ENCODE data around the gene SLC34A1.

The SLC34A1 gene

GRCh38 chr5:177430140-177430951 lies 46.1 kb downstream of the SLC34A1 start:
- no peak for DNase-seq

GRCh38 chr5:177430972-177431316 lies 46.7 kb downstream of the SLC34A1 start:
- no peak for DNase-seq

GRCh38 chr5:177431317-177432142 lies 47.3 kb downstream of the SLC34A1 start:
- peak in 11 of 58 donors; percentile 9 to 57 (median 34) for DNase-seq

DNA sequence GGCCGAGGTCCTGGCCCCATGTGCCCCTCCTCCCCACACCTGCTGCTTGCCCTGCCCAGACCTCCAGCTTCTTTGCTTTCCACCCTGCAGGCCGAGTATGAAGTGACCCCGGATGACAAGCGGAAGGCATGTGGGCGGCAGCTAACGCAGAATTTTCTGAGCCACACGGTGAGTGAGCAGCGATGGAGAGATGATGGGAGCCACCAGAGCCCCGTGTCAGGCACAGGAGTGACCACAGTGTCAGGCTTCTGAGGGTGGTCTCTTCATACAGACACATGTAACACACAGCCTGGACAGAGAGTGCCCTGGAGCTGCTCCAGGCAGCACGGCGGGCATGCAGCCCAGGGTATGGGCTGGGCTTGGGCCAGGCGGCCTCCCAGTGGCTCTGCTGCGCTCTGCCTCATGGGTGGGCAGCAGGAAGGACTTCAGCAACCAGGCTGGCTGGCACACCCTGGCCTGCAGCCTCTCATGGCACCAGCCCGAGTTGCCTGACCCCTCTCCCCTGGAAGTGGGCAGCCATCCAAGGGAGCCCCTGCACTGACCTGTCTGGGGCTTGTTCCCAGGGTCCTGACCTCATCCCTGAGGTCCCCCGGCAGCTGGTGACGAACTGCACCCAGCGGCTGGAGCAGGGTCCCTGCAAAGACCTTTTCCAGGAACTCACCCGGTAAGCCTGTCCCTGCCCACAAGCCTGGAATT lies 48.1 kb downstream of the SLC34A1 start:
- peak in 42 of 58 donors; percentile 10 to 67 (median 40) for DNase-seq

GRCh38 chr5:177432839-177433657 lies 48.8 kb downstream of the SLC34A1 start:
- no peak for DNase-seq

GRCh38 chr5:177433658-177434217 lies 49.5 kb downstream of the SLC34A1 start:
- DNase-seq = no peak

- DNase-seq = no peak
Measured at GRCh38 chr5:177434437-177434836, 50.2 kb downstream of the SLC34A1 start.

DNA sequence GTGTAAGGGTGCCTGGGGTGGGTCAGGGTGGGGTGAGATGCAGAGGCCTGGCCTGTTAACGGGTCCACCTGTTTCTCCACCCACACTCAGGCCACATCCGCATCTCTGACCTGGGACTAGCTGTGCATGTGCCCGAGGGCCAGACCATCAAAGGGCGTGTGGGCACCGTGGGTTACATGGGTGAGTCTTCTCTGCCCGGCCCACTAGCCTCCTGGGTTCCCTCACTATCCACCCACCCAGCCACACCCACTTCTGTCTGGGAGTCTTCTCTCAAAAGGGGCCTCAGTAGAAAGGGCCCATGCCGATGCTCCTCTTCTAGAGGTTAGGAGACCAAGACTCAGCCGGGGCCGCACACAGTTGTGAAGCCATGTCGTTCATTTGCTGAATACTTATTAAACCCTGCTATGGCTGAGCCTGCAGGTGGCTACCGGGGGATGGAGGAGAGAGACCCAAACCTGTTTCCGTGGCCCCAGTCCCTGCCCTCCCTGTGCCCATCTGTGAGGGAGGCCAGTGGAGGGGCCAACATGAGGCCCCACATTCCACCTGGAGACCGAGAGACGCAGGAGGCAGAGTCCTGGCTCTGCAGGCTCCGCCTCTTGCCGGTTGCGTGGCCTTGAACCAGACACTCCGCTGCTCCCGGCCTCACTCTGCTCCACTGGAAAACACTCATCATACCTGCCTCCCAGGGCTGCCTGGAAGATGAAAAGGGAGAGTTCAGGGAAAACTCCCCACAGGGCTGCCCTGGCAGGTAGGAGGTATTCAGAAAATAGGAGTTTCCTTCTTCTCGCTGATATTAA lies 50.9 kb downstream of the SLC34A1 start:
- no peak for DNase-seq

GRCh38 chr5:177435847-177436536 lies 51.8 kb downstream of the SLC34A1 start:
- DNase-seq = no peak

DNA sequence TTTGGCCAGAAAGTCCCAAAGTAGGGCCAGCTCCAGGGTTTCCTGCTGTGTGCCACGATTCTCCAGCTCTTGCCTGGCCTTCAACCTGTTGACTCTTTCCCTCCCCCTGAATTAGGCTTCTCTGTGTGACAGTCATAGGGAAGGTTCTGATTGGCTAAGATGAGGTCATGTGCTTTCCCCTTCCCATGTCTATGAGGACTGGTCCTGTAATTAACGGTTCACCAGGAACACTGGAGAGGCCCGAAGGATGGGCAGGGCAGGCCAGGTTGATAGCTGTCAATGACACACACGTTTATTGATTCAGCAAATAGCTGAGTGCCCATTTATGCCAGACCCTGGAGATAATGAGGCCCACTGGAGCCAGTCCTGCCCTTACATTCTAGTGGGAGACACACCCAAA lies 53.4 kb downstream of the SLC34A1 start:
- no peak for DNase-seq

GRCh38 chr5:177438468-177438867 lies 54.2 kb downstream of the SLC34A1 start:
- DNase-seq = no peak

GRCh38 chr5:177439518-177440053 lies 55.4 kb downstream of the SLC34A1 start:
- no peak for DNase-seq

DNA sequence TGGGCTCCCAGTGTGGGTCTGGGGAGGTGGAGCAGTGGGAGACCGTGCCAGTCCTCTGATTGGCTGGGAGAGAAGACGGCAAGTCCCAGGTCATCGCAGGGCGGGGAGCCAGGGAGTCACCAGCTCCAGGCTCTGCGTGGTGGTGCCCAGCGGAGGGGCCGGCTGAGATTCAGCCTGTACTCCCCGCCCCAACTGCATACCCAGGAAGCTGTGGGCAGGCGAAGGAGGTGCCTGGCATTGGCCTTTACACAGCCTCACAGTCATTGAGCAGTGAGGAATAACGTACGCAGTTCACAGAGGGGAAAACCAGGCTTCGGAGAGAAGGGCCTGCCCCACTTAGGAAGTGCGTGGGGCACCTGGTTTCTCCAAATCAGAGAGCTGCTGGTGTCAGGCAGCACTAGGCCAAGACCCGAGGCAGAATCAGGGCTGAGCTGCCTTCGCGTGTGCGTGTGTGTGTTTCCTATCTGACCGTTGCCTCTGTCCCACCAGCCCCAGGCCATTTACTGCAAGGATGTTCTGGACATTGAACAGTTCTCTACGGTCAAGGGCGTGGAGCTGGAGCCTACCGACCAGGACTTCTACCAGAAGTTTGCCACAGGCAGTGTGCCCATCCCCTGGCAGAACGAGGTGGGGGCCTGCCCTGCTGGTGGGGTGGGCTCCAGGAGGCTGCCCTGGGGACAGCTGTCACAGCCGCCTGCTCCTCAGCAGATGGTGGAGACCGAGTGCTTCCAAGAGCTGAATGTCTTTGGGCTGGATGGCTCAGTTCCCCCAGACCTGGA lies 56.2 kb downstream of the SLC34A1 start:
- DNase-seq = no peak

- no peak for DNase-seq
Measured at GRCh38 chr5:177440990-177441780, 57.0 kb downstream of the SLC34A1 start.

DNA sequence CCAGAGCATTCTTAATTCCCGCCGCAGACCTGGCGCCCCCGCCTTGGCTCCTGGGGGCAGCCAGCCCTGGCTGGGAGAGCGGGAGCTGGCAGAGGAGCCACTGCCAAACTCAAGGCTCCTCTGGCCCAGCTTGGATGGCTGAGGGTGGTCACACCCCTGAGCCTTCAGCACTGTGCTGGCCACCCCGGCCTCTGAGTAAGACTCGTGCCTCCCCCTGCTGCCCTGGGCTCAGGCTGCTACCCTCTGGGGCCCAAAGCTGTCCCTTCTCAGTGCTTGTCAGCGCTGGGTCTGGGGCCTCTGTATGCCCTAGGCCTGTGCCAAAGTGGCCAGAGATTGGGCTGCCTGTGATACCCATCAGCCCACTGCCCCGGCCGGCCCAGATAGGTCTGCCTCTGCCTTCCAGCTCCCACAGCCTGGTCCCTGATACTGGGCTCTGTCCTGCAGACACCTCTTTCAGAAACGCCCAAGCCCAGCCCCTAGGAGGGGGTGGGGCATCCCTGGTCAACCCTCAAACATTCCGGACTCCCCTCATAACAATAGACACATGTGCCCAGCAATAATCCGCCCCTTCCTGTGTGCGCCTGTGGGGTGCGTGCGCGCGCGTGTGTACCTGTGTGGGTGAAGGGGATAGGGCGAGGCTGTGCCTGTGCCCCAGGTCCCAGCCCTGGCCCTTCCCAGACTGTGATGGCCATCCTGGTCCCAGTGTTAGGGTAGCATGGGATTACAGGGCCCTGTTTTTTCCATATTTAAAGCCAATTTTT lies 58.0 kb downstream of the SLC34A1 start:
- DNase-seq = no peak

All from anterior cingulate cortex (tissue), 58 donors.